RPMI8226 (cell line): ENCODE data around the gene ABHD14A.

Experiments
- DNase-seq: peaks from one replicate; pipeline ENCODE4 v3.0.0-alpha.2; 2015

The ABHD14A gene

DNA sequence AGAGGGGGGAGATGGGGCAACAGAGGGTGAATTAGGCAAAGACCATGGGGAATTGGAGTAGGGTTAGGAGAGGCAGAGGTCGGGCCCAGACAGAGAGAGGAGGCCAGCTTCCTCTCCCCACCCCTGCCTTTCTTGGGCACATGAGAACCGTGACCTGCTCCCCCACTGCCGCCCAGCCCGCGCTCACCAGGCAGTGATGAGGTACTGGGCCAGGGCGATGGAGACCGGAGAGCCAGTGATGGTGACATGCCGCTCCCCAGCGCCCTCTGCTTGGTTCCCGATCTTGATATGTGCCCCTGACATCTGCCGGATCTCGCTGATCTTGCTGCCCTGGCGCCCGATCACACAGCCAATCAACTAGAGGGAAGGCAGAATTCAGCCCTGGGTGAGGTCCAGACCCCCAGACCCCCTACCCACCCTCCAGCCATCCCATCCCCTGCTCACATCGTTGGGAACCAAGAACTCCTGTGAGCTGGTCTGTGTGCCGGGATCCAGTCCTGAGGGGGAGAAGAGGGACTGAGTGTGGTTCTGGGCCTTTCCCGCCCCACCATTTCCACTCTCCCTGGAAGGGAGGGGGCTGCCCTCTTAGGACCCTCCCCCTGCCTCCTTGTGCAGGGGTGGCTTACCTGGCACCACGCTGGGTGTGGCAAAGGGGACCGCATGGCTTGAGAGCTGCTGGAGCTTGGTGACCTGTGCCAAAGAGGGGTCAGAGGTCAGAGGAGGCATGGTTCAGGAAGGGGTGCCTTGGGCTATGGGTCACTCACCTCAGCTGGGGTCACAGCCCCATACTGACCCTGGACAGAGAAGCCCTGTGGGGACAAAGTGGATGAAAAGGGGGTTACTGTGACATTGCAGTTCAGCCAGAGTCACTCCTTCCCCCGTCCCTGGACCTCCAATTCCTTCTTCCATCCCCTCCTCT lies 16.0 kb upstream of the ABHD14A start:
- no peak for DNase-seq

DNA sequence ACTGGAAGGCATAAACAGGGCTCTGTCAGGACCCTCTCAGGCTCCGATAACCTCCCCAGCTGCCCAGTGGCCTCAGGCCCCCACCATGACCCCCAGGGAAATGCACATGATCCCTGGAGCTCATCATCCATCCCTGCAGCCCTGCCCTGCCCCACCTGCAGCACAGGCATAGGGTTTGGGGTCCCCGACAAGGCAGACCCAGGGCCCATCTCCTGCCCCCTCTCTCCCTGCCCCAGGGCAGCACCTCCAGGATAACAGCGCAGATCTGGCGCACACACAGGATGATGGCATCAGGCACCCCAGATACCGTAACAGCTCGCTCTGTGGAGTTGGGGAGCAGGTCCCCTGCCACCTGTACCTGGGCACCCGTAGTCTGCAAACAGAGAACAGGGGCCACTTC lies 15.2 kb upstream of the ABHD14A start:
- DNase-seq, result no peak

DNA sequence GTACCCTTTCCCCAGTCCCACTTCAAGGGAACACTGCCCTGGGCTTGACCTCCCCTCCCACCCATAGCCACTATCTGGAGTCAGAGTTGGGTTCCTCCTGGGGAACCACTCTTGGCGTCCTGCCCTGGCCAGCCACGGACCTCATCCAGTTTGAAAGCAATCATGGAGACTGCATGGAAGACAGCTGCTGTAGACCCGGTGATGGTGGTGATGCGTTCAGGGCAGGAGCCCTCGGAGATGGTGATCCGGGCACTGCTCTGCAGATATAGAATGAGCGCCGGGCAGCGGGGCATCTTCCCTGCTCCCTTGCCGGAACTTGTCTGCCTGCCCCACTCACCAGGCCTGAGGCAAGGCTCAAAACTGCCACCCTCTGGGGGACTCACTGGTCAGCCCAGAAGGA lies 14.5 kb upstream of the ABHD14A start:
- no peak for DNase-seq

DNA sequence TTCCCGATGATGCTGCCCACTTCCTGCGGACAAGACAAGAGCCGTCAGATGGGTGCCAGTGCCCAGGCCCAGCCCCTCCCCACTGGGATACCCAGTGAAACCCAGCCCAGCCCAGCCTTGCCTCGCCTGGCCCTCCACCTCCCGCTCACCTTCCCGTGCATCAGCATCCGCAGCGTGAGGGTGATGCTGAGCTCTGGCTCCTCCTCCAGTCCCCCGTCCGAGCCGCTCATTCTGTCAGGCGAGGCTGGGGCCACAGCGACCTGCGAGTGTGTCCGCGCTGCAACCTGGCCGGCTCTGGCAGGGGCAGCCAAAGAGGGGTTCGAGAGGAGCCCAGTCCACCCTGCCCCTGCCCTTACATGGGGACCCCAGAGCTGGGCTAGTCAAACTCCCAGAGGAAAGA lies 13.9 kb upstream of the ABHD14A start:
- DNase-seq, result no peak

DNA sequence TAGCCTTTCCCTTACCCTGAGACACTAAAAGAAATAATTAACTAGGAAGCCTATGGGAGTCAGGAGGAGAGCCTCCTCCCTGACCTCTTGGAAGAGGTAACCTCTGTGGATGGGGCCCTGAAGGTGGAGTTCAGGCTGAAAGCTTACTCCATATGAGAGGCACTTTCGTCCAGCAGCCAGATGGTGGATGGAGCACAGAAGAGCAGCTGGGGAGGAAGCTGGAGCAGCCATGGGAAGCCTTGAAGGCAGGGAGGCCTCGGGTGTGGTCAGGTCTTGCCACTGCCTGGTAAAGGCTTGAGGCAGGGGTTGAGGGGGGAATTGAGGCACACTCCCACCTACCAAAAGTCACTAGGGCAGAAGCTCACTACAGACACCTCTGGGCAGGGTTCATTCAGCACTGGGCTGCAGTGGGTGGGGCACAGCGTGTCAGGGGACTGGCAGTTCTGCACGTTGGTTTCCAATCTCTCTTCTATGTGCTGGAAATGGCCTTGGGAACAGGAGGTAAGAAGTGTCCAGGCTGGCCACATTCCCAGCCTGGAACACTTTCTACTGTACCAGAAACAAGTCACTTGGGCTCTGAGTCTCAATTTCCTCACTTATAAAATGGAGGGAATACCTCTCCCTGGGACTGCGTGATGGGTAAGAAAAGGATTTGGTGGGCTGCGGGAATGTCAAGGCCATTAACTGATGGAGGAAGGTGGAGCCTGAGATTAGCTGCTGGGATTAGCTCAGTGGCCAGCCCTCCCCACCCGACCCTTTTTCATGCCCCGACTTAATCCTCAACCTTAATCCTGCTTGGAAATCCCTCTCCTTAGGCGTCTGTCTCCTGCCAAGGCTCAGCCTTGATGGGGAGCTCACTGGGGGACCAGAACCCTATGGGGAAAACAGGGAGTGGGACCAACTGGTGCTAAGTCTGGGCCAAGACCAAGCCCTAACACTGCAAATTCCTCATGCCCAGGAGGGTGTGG lies 13.0 kb upstream of the ABHD14A start:
- no peak for DNase-seq

DNA sequence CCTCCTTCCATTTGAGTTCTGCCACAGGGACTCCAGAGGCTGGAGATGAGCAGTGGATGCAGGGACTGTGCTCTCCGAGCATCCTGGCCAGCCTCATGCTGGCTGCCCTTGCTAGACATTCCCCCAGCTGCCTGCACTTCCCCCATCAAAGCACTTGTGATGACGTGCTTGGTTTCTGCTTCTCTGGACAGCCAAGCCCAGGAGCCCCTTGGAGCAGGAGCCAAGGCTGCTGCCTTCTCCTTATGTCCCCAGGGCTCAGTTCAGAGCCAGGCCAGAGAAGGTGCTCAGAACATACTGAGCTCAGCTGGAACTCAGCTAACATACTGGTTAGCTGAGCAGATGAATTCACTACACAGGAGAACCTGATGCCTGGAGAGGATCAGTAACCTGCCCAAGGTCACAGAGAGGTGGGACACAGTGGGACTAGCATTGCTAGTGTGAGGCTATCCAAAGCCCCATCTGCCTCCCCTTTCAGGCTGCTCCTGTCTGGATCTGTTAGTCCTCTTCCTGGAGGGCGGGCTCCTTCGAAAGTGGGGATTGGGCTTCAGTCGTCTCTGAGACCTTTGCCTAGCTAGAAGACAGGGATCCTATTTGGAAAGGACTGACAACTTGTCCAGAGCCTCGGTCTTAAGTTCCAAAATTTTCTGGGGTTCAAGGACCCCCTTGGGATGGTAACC lies 11.9 kb upstream of the ABHD14A start:
- DNase-seq, result no peak

DNA sequence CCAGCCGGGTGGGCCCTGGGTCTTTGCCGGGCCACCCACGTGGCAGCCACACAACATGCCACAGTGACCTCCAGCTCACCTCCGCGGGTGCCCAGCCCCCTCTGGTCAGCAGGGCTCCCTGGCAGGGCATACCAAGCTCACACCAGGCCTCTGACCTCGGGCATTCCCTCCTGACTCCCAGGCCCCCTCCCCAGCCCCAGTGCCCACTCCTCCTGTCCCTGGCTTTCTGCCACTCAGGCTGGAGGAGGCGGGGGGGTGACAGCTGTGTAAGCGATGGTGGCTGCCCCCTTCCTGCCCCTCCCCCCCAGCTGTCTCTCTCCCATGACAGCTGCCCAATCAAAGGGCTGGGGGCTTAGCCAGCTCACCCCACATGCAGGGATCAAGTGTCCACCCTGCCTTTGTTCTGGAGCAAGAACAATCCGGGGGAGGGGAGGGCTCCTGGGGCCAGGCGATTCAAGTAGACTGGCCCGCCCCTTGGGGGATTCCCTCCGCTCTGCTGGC lies 10.9 kb upstream of the ABHD14A start:
- DNase-seq, result no peak

DNA sequence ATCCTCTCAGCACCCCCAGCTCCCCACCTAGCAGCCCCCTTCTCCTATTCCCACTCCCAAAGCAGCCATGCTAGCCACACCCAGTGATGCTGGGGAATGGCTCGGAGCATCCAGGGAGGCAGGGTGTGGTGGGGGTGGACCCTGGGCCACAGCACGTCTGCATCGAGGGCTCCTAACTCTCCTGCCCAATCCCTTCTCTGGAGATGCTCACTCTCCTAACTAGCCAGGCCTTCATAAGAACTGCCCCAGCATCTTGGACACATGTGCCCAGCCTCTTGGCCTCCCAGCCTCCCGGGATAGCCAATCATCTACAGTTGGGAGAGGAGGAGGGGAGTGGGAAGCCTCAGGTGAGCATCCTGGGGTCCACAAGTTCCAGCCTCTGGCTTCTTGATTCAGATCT lies 10.3 kb upstream of the ABHD14A start:
- DNase-seq, result no peak

DNA sequence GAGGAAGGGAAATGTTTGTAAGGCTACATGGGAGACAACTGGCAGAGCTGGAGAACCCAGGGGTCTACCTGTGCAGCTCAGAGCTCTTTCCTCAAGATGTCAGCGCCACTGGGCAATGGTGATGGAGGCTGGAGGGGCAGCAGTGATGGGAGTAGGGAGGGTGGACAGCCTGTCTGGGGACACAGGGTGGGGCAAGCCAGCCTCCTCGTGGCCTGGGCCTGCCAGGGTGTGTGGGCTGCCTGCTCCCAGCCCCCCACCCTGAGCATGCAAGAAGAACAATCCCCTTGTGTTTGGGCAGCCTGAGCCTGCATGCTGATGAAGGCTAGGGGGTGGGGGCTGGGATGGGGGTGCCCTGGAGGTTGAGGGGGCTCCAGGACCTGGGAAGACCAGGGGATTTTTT lies 8.8 kb upstream of the ABHD14A start:
- no peak for DNase-seq

DNA sequence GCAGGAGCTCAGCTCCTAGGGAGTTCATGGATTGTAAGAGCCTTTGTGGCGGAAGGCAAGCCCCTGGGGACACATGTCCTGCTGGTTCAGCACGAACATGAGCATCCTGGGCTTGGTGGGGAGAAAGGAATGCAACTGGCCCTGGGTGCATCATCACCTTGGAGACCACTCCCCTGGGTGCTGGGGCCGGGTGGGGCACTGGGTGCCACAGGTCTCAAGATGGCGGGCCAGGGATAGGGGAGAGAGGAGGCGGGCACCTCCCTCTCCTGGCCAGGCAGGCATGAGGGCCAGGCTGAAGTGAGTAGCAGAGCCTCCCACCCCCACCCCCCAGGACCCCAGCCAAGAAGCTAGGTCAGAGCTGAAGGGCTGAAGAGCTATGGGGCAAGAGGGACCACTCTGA lies 8.4 kb upstream of the ABHD14A start:
- DNase-seq, result no peak

DNA sequence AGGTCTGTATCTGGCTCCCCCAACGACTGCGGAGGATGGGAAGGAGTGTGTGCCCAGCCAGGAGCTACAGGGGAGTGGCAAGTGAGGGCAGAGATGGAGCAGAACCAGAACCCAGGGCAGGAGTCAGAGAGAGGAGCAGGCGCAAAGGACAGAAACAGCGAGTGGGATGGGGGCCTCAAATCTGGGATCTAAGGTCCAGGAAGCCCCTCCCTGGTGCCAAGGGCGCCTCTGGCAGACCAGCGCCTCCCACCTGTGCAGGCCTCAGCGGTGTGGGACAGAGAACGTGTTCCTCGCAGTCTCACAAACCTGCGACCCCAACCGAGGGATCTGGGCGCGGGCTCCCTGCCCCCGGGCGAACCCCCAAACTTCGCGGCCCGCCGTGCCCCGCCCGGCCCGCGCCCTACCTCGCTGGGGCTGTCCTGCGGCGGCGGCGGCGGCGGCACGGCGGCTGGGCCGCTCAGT lies 7.9 kb upstream of the ABHD14A start:
- DNase-seq, result no peak

DNA sequence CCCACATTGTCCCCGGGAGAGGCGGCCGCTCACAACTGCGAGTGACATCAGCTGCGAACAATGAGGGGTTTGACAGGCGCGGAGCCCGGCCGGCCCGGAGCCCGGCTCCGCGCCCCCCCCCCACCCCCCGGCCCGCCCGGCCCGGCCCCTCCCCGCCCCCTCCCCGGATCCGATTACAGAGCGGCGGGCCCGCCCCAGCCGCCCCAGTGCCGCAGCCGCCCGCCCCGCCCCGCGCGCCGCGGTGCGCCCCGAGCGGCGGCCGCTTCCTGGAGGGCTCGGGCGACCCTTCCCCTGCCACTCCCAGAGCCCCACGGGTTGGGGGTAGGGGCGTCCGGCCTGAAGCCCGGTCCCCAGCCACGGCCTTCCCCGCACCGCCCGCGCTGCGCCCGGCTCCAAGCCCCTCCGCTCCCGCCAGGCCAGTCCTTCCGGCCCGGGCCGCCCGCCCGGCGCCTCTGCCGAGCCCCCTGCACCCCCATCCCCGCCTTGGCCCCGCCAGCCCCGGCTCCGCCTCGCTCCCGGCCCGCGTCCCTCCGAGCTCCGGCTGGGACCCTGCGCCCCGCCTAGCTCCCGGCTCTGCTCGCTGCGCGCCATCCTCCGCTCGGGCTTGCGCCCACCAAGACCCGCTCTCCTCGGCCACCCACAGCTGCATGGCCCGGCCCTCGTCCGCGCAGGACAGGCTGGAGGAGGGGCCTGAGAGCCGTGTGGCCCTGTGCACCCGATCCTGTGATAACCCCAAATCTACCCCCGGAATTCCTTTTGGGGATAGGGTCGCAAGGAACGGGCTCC lies 7.3 kb upstream of the ABHD14A start, which contains the start of gene PCBP4:
PCBP4 (minus strand) TSS at position 71 of the 786 bp plus-strand sequence. CDS start 6,214 bp downstream, outside the sequence.
- DNase-seq, result peak; percentile 48

DNA sequence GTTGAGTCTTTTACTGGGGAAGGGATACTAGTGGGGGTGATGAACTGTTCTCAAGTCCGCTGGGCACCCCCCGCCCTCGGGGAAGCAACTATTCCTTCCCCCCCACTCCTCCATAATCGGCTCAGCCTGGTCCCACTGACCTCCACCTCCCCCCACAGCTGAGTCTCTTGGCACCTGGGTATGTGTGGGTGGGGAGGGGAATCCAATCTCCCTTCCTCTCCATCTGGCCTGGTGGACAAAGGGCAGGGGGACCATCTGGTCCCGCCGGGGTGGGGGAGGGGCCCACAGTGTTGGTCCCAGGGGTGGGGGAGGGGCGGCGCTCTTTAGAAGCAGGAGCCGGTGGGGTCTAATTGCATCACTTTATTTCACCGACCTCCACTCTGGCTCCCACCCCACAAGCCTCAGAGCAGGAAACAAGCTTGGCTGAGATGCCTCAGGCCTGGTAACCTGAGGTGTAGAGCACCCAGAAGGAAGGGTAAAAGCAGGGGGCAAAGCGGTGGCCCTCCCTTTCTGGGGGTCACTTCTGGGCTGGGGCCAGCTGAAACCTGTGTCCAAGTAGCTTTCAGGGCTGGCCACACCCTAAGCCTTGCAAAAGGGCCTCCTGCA lies 6.6 kb upstream of the ABHD14A start:
- no peak for DNase-seq

DNA sequence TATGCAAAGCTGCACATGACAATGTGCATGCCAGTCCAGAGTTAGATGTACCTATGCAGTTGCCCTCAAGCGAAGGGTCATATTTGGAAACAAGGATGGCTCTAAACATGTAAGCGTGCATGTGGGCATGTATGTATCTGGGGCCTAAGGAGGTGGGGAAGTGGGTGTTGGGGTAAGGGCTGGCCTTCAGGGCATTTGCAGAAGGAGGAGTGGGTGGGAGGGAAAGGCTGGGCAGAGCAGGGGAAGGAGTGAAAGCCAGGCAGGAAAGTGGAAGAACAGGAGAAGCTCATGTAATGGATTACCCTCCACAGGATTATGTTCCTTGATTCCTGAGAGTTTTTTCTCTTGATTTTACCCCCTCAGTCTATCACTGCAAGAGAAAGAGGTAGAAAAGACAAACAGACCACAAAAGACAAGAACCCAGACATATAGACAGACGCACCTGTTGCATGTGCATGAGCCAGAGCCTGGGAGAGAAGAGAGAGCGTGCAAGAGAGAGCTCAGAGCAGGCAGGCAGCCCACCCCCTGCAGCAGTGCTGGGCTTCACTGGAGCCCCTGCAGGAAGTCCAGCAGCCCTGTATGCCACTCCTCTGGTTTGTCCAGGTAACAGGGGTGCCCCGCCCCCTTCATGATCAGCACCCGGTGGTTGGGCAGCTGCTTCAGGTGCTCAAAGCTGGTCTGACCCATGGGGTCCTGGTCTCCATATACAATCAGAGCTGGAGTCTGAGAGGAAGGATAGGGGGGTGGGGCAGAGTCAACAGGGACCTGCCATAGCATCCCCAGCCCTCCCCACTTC lies 5.8 kb upstream of the ABHD14A start:
- no peak for DNase-seq

DNA sequence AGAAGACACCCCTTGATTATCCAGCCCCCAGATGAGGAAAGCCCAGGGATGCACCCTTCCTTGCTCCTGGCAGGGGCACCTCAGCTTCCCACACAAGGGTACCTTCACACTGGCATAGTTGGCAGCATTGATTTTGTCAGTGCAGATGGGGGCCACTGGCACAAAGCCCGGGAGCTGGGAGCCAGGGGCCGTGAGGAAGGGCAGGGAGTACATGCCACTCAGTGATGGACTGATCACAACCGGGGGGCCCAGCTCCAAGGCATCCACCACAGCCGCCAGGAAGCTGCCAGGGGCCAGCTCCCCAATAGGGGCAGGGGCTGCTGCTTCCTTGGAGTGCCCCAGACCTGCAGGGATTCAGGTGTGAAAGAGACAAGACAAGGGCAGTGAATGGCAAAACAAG lies 5.0 kb upstream of the ABHD14A start:
- DNase-seq, result no peak

DNA sequence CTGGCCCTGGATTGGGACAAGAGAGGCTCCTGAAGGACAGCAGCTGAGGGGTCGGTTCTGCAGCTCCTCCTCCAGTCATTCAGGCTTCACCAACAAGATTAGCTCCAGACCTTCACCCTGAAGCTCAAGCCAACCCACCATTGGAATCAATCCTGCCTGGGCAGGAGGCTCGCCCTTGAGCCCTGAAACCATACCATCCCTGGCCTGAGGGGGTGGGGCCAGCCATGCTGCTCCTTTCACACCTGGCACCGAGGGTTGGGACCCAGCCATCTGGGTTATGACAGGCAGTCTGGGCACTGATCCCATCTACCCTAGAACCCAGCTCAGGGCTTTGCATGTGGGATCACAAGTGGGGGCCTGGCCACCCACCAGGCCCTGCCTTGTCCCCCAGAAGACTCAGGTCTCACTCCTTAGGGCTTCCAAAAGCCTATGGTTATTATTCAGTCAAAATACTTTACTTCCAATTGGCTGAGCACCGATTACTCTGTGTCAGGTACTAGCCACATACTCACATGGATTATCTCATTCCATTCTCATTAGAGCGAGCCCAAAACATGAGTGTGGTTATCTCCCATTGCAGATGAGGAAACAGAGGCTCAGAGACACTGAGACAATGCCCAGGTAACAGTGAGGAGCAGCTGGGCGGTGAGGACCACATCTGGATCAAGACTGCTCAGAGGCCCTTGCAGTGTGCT lies 4.1 kb upstream of the ABHD14A start:
- peak; percentile 79 for DNase-seq

DNA sequence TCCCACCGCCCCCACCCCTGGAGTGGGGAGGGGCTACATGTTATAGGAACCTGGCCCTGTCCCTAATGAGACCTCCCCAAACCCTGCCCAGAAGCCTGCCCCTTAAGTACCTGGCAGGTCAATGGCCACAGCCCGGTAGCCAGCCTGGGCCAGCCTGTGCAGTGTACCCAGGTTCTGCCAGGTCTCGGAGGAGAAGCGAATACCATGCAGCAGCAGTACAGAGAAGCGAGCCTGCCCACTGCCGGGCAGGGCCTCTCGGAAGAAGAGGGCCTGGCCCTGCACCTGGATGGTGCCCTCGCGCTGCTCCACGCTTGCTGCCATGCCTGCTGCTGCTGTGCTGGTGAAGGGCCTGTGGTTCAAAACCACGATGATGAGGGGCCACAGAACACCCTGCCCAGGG lies 3.5 kb upstream of the ABHD14A start:
- DNase-seq, result no peak

DNA sequence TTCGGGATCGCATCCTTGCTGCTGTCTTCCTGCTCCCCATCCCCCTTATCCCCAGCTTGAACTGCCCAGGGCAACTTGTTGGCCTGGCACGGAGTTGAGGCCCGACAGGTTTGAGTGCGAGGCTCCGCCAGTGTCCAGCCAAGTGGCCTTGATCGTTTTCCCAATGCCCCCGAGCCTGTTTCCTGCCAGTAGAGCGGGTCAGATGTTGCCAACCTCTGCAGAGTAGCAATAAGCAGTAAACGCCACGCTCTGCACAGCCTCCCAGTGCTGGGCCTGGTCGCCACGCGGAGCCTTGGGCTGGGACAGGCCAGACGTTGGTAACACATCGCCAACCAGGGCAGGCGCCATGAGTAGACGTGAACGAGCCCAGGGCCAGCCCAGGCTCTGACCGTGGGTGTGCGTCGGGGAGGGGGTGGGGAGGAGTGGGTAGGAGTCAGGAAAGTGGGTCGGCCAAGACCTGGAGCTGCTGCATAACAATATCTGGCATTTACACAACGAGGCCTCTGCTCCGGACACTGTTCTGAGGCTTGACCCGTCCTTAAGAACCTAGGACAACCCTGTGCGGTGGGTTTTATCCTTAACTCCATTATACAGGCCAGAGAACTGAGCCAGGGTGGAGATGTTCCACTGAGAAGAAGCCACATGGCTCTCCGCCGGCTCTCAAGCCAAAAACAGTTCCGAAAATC lies 444 bp upstream of the ABHD14A start:
- peak; percentile 58 for DNase-seq

DNA sequence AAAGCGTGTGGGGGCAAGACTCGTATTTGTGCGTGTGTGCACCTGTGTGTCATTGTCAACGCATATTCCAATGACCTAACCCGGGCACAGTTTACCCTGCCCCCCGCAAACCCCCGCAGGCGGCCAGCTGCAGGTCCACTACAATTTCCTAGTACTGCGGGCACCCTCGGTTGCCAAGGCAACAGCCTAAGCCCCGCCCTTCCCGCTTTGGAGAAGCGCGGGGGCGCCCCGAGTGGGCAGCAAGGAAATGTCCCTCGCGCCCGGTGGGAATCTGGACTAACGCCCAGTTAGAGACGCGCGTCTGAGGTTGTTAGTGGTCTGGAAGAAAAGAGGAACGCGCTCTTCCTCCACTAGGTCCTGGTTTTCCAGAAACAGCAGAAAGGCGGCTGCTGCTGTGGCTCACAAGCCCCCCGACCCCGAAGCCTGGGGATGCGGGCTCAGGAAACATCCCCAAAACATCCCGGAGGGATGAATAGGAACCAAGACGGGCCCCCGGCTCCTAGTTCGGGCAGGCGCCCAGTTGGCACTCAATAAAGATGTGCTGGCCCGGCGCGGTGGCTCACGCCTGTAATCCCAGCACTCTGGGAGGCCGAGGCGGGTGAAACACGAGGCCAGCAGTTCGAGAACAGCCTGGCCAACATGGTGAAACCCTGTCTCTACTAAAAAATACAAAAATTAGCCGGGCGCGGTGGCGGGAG lies 1.1 kb downstream of the ABHD14A start:
- peak; percentile 47 for DNase-seq
